GM08714 (cell line): ENCODE results near the gene SYNE2.
"Not testable (repeated sequence)": the region's sequence is repeated elsewhere in the genome, so short reads cannot be mapped to it uniquely, and the experiment has no call there.

Source experiments
- H3K4me3 ChIP-seq: fragments of 200-500 bp; sonication (Bioruptor generic); 2 replicates; pipeline ENCODE4 v1.5.1; 2014; ENCODE audit warnings: mild to moderate bottlenecking, low read length, inconsistent platforms
- ZNF274 ChIP-seq: IDR thresholded peaks from 2 replicates; pipeline ENCODE4 v1.6.1; 2012; ENCODE audit warnings: mild to moderate bottlenecking, low read depth, low read length

SYNE2 gene

GRCh38 chr14:64026600-64026999, 173.8 kb downstream of the SYNE2 start:
- TF ChIP-seq ZNF274 = no peak
- no peak overlapping the region for H3K4me3 ChIP-seq

GRCh38 chr14:64035143-64035542, 182.3 kb downstream of the SYNE2 start:
- TF ChIP-seq ZNF274 = no peak
- H3K4me3 ChIP-seq = no peak overlapping the region

- not testable (repeated sequence) for H3K4me3 ChIP-seq
Measured at GRCh38 chr14:64037869-64038745, 185.3 kb downstream of the SYNE2 start.

GRCh38 chr14:64038841-64039542, 186.2 kb downstream of the SYNE2 start:
- no peak overlapping the region for H3K4me3 ChIP-seq
- no peak for TF ChIP-seq ZNF274

GRCh38 chr14:64040044-64040443, 187.2 kb downstream of the SYNE2 start:
- H3K4me3 ChIP-seq = no peak overlapping the region
- TF ChIP-seq ZNF274 = no peak

GRCh38 chr14:64043296-64043695, 190.5 kb downstream of the SYNE2 start:
- not testable (repeated sequence) for H3K4me3 ChIP-seq

- no peak for TF ChIP-seq ZNF274
- no peak overlapping the region for H3K4me3 ChIP-seq
Measured at GRCh38 chr14:64045091-64045490, 192.3 kb downstream of the SYNE2 start.

GRCh38 chr14:64049616-64050381, 197.0 kb downstream of the SYNE2 start:
- H3K4me3 ChIP-seq = no peak overlapping the region
- TF ChIP-seq ZNF274 = no peak

GRCh38 chr14:64053694-64054669, 201.2 kb downstream of the SYNE2 start:
- TF ChIP-seq ZNF274 = no peak
- H3K4me3 ChIP-seq = no peak overlapping the region

GRCh38 chr14:64059454-64060198, 206.8 kb downstream of the SYNE2 start:
- no peak overlapping the region for H3K4me3 ChIP-seq
- TF ChIP-seq ZNF274 = no peak

GRCh38 chr14:64060199-64060545, 207.4 kb downstream of the SYNE2 start:
- TF ChIP-seq ZNF274 = no peak
- H3K4me3 ChIP-seq = no peak overlapping the region

GRCh38 chr14:64060648-64061096, 207.9 kb downstream of the SYNE2 start:
- no peak overlapping the region for H3K4me3 ChIP-seq
- no peak for TF ChIP-seq ZNF274

- no peak for TF ChIP-seq ZNF274
Measured at GRCh38 chr14:64061115-64061514, 208.3 kb downstream of the SYNE2 start.

More at GRCh38 chr14:64061115-64061514, 208.3 kb downstream of the SYNE2 start:
- no peak overlapping the region for H3K4me3 ChIP-seq
